Measurements from ENCODE around the gene CPAMD8.
"Not testable (repeated sequence)": the region's sequence is repeated elsewhere in the genome, so short reads cannot be mapped to it uniquely, and the experiment has no call there.

CPAMD8 gene

DNA sequence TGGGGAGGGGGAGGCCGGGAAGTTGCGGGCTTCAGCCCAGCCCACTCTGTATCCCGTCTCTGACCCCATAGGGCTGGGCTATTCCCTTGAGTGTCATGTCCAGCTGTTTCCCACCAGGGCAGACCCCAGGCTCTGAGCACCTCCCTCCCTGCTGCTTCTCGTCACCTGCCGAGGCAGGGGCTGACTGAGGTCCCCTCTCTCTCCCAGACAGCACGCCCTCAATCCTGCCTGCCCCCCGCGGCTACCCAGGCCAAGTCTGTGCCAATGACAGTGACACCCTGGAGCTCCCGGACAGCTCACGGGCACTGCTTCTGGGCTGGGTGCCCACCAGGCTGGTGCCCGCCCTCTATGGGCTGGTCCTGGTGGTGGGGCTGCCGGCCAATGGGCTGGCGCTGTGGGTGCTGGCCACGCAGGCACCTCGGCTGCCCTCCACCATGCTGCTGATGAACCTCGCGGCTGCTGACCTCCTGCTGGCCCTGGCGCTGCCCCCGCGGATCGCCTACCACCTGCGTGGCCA, 137.2 kb downstream of the CPAMD8 start:
- DNase-seq, result no peak

DNA sequence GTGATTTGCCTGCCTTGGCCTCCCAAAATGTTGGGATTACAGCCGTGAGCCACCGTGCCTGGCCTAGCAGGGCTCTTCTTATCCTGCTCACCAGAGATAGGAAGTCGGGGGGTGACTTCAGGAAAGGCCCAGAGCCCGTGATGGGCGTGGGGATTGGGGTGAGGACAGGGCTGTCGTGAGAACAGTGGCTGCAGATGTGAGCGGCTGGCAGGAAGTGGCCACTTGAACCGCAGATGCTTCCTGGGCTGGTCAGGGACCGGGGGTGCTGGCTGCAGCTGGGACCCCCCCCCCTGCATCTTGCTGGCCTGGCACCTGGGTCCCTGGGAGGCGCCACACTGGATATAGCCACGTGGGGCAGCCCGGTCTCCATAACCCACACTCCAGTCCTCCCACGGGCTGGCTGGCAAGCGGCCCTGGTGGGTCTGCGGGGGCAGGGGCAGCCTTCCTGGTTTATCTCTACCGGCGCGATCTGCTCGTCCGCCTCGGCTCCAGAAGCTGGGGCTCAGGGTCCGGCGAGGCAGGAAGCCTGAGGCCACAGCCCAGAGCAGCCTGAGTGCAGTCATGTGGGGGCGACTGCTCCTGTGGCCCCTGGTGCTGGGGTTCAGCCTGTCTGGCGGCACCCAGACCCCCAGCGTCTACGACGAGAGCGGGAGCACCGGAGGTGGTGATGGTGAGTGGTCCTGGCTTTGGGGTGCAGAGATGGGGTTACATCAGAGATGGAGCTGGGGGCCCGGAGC, 137.8 kb downstream of the CPAMD8 start, which contains the start of gene F2RL3:
F2RL3 (plus strand) TSS at position 371 of the 737 bp plus-strand sequence; CDS start at position 562, 191 bp downstream.
- peak; percentile 48 for DNase-seq

DNA sequence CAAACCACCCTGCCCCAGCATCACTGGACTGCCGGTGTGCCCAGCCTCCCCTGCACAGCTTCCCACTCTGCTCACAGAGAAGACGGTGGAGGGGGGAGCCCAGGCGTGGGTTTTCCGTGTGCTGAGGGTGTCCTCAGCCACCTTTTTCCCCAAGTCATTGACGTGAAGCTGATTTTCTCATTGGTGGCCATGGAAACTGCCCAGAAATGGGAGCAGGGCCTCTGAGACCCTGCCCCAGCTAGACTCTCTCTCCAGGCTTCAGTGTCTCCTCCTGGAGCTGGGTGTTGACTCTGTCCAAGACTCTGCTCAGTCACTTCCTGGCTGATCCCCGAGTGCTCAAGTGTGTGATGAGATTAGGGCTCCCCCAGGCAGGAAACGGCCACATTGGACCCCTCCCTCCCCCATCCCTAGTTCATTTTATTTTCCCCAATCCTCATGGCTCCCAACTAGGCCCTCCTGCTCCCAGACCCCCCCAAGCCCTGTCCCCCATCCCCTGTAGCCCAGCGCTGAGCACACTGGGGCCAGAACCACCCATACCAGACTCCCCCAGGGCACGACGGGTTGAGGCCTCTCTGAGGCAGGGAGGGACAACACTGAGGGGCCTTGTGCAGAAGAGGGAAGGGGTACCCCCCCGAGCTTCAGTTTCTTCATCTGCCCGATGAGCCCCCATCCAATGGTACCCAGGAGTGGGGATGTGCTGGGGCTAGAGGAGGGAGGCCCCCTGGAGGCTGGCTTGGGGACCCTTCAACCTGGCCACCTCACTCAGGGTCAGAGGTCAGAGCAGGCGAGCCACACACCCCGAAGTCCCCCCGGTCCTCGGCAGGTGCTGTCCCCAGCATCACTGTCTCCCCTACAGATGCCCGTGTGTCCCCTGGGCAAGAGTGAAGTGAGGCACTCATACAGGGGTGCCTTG, 139.0 kb downstream of the CPAMD8 start:
- no peak for DNase-seq

DNA sequence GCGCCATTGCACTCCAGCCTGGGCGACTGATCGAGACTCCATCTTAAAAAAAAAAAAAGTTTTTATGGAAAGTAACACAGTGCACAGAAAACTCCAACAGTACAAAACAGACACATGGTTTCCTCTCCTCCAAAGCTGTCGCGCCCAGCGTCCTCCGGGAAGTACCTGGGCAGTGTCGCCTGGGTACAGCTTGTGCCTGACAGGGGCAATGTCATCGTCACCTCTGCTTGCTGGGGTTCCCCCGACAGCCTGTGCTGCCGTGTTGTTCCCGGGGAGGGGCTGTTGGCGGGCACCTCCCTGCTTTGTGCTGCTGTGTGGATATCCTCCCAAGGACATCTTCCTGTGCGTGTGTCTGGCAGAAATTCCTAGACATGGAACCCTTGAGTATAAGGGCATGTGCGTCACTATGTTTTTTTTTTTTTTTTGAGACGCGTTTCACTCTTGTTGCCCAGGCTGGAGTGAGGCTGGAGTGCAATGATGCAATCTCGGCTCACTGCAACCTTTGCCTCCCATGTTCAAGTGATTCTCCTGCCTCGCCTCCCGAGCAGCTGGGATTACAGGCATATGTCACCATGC, 140.2 kb downstream of the CPAMD8 start:
- peak; percentile 18 for DNase-seq

DNA sequence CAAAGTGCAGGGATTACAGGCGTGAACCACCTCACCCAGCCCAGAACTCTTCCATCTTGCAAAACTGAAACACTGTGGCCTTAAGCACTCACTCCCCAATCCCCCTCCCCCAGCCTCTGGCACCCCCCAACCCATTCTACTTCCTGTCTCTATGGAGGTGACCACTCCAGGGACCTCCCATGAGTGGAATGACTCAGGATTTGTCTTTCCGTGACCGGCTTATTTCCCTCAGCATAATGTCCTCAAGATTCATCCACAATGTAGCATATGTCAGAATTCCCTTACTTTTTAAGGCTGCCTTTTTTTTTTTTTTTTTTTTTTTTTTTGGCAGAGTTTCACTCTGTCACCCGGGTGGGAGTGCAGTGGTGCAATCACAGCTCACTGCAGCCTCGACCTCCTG, 141.4 kb downstream of the CPAMD8 start:
- DNase-seq, result no peak

DNA sequence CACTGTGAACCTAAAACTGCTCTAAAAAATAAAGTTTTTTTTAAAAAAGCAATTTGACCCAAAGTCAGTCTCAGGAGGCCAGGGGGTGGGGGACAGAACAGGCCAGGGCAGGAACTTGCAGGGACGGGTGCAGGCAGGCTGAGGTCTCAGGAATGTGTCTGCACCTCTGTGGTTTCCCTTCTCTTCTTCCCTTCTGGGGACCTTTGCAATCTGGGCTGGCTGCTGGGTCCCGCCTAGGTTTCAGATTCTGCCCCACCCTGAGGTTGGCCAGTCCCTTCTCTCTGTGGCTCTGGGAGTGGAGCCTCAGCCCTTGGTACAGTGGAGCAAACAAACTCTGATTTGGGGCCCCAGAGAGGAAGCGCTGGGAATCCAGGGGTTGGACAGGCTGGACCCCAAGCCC, 143.1 kb downstream of the CPAMD8 start:
- DNase-seq, result no peak

DNA sequence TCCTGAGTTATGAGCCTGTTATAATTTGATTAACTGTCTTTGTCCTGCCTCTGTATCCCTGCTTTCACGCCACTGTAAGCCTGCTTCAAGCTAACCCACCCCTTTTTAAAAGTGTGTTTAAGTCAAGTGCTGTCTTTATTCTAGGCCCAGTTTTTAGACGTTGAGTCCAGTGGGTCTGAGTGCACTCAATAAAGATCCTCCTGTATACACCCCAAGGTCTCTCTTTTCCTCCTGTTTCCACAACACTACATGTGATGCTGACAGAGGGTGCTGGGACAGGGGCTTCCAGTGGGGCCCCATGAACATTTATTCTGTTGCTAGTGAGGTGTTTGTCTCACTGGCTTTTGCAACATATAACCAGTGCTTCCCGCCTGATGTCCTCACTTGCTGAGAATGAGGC, 144.5 kb downstream of the CPAMD8 start:
- DNase-seq, result no peak

DNA sequence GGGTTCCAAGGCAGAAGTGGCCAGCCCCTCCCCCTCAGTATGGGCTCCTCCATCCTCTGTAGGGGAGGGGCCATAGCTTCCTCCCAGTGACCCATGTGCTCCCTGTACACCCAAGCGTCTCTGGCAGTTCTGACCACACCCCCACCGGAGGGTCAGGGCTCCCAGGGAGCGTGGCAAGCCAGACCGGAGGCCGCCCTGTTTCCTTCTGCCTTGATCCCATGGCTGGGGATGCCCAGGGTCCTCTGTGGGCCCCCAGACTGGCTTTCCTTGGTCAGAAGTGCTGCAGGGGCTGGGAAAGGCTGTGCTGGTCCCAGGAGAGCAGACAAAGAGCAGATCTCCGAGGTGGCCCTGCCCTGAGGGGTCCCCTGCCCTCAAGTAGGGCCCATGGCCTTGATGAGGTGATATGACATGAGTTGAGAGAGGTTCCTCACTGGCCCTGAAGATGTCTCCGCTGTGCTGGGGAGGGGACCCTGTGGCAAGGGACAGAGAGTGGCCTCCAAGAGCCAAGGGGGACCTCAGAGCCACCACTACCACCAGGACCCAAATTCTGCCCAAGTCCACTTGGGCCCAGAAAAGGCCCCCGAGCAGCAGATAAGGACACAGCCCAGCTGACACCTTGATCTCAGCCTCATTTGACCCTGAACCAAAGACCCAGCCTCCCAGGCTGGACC, 145.6 kb downstream of the CPAMD8 start:
- DNase-seq, result no peak

DNA sequence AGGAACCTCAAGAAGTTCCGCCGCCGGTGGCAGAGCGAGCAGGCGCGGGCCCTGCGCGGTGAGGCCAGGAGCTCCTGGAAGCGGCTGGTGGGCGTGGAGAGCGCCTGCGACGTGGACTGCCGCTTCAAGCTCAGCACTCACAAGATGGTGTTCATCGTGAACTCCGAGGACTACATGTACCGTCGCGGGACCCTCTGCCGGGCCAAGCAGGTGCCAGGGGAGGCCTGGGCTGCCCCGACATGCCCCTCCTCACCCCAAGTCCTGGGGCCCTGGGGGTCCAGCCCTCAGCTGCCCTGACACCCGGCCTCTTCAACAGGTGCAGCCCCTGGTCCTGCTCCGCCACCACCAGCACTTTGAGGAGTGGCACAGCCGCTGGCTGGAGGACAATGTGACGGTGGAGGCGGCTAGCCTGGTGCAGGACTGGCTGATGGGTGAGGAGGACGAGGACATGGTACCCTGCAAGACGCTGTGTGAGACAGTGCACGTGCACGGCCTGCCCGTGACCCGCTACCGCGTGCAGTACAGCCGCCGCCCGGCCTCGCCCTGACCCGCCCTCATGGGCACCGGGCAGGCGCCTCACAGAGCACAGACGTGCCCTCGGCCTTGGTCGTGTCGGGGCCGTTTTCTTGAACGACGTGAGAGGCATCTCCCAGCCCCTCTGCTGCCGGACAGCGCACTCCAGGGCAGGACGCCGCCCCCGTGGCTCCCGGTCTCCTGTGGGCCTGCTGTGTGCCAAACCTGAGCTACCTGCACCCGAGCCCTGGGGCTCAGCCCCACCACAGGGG, 148.2 kb downstream of the CPAMD8 start:
- DNase-seq, result no peak

DNA sequence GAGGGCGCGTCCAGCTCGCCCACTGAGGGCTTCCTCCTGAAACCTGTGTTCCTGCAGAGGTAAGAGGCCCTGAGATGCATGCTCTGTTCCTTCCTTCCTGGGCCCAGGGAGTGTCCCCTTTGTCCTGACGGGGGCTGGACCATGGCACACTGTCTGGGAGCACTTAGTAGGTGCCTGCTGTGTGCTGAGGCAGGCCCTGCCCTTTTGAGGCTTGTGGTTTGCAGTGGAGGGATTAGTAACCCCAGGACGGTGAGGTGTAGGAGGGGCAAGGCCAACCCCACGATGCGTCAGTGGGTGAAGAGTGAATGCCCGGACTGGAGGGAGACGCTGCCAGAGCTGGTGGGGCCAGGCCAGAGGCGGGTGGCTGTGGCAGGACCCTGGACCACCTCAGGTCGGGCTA, 149.0 kb downstream of the CPAMD8 start:
- DNase-seq, result no peak

DNA sequence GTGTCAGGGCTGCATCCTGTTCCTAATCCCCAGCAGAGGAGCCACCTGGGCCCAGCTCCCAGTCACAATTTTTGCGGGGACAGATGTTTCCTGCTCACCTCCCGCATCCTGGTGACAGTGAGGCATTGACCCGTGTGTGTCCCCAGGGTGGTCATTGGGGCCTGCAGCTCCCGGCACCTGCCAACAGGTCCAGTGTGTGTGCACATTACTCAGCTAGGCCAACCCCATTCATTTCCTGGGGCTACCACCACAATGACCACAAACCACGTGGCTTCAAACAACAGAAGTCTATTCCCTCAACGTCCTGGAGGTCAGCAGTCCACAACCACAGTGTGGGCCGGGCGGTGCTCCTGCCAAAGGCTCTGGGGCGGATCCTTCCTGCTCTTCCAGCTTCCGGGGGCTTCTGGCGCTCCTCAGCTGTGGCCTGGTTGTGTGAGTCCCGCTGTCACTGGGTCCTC, 149.7 kb downstream of the CPAMD8 start:
- no peak for DNase-seq

DNA sequence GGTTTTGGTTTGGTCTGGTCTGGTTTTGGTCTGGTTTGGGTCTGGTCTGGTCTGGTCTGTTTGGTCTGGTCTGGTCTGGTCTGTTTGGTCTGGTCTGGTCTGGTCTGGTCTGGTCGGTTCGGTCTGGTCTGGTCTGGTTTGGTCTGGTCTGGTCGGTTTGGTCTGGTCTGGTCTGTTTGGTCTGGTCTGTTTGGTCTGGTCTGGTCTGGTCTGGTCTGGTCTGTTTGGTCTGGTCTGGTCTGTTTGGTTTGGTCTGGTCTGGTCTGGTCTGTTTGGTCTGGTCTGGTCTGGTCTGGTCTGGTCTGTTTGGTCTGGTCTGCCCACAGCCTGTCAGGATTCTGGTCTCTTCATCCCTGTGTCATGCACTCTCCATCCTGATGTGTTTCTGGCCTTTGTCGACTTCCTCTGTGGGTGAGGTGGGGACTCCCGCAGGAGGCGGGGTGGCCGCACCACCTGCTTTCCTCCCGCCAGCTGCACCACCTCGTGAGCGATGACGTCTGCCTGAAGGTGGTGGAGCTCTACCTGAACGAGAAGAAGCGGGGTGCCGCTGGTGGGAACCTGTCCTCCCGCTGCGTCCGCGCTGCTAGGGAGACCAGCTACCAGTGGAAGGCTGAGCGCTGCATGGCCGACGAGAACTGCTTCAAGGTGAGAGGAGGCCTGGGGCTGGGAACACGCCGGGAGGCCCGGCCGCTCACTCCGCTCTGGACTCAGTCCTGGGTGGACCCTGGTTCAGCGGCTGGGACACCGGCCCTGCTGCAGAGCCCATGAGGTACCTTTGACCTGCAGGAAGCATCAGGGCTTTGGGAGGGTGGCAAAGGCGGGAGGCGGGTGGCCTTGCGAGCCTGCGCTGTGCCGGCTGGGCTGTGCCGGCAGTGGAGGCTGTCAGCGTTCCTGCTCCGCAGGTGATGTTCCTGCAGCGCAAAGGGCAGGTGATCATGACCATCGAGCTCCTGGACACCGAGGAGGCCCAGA, 150.7 kb downstream of the CPAMD8 start:
- DNase-seq, result no peak

DNA sequence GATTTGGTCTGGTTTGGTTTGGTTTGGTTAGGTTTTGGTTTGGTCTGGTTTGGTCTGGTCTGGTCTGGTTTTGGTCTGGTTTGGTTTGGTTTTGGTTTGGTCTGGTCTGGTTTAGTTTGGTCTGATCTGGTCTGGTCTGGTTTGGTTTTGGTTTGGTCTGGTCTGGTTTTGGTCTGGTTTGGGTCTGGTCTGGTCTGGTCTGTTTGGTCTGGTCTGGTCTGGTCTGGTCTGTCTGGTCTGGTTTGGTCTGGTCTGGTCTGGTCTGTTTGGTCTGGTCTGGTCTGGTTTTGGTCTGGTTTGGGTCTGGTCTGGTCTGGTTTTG, 151.7 kb downstream of the CPAMD8 start:
- not testable (repeated sequence) for DNase-seq

DNA sequence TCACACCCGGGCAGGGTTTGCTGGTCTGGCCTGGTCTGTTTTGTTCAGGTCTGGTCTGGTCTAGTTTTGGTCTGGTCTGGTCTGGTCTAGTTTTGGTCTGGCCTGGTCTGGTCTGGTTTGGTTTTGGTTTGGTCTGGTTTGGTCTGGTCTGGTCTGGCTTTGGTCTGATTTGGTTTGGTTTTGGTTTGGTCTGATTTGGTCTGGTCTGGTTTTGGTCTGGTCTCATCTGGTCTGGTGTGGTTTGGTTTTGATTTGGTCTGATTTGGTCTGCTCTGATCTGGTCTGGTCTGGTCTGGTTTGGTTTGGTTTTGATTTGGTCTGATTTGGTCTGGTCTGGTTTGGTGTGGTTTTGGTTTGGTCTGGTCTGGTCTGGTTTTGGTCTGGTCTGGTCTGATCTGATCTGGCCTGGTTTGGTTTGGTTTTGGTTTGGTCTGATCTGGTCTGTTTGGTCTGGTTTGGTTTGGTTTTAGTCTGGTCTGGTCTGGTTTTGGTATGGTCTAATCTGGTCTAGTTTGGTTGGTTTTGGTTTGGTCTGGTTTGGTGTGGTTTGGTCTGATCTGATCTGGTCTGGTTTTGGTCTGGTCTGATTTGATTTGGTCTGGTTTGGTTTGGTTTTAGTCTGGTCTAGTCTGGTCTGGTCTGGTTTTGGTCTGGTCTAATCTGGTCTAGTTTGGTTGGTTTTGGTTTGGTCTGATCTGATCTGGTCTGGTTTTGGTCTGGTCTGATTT, 152.2 kb downstream of the CPAMD8 start:
- DNase-seq, result no peak

DNA sequence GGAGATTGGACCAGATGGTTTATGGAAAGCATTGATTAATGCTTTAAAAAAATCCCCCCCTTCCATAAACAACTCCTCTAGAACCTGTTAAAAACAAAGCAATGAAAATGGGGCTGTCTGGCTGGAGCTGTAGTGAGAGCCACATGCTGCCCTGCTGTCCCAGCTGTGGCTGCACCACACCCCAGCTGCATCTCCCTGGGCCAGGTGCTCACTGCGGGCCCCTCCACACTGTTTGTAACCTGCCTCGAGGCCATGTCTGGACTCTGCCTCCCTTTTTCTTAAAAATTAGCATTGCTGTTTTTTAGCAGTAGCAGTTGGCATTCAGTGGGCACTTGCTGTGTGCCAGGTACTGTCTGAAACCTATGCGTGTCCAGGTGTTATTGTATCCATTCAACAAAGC, 153.0 kb downstream of the CPAMD8 start:
- DNase-seq, result no peak

DNA sequence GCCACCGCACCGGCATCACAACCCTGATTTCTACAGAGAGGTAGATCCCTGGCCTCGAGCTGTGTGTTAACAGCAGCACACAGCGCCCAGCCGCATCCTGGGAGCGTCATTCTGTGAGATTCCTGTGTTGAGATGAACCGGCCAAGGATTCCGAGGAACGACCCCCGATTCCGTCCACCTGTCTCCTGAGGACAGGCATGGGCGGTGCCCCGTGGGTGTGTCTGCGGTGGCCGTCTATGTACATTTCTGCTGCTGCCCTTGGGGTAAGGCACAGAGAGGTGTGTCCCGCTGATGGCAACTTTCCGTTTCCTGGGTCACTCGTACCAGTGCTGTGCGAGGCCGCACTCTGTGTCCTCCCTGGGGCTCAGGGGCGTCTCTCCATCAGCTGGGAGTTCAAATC, 153.9 kb downstream of the CPAMD8 start:
- no peak for DNase-seq

DNA sequence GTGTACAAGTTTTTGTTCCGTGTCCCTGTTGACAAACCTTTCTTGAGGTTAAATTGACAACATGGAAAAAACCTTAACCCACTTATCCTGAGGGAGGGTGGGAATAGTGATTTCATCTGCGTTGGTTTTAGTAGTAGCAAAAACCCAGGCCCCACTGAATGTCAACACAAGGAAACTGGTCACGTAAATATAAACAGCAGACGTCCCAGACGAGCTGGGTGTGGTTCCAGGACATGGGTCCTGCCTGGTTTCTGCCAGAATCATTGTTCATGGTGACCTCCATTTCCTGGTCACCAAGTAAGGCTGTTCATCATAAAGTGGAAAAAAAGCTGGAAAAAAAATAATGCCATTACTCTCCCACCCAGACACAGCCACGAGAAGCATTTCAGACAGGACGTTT, 154.7 kb downstream of the CPAMD8 start:
- DNase-seq, result no peak

DNA sequence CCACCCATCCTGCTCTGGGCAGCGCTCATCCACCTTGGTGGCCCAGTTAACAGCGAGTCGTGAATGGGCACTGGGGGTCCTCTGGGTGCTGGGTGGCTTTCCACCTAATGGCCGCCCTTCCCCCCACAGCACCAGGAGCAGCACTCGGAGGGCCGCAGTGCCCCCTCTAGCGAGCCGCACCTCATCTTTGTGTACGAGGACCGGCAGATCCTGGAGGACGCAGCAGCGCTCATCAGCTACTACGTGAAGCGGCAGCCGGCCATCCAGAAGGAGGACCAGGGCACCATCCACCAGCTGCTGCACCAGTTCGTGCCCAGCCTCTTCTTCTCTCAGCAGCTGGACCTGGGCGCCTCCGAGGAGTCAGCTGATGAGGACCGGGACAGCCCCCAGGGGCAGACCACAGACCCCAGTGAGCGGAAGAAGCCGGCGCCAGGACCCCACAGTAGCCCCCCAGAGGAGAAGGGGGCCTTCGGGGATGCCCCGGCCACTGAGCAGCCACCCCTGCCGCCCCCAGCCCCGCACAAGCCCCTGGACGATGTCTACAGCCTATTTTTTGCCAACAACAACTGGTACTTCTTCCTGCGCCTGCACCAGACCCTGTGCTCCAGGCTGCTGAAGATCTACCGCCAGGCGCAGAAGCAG, 157.2 kb downstream of the CPAMD8 start:
- DNase-seq, result no peak

DNA sequence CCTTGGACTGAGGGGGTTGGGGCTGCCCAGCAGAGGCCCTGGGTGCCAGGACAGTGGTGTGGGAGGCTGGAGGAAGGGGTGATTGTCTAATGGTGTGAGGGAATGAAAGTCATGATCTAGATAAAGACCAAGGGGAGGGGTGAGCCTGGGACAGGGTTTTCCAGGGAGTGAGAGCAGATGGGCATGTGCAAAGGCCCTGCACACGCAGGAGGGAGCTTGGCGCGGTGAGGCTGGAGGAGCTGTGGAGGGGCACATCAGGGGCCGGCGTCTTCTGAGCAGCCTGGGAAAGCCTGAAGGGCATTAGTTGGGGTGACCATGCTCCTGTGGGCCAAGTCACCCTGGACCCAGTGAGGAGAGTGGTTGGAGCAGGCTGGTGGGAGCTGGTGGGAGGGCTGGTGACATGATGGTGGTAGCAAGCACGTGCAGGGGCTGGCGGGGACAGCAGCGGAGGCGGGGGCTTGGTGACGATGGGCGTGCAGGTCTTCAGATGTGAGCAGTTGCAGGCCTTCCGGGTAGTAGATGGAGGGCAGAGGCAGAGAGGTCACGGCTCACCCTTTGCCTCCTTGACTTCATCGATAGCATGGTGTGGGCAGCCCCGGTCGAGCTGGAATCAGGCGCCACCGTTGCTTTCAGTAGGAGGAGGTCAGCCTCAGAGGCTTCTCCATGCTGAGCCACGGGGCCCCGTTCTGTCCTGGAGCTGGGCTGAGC, 158.0 kb downstream of the CPAMD8 start:
- no peak for DNase-seq
